Liver (tissue), 9 donors: Measurements from ENCODE around the gene NRG3. TPM values are rescaled to one million over a fixed set of nuclear protein-coding genes. Genes with fewer than 3 reads are reported as not detected.

ENCODE experiments used
- DNase-seq: peaks from one replicate; pipeline ENCODE4 v3.0.0-alpha.2; 2017; ENCODE audit warnings: low spot score
- H3K27ac ChIP-seq, 2 donors: one replicate each; pipeline ENCODE4 v1.7.0; 2013; ENCODE audit warnings: inconsistent platforms in 2 of 2, low read length in 2 of 2, control low read depth in 1 of 2, low read depth in 1 of 2, mild to moderate bottlenecking in 1 of 2
- H3K27me3 ChIP-seq, 4 donors: one replicate each; pipeline versions ENCODE4 v1.6.1 to v1.7.0; 2013; ENCODE audit warnings: low read length in 3 of 4, inconsistent platforms in 1 of 4, mild to moderate bottlenecking in 1 of 4, moderate library complexity in 1 of 4; ENCODE audit not compliant: control insufficient read depth in 4 of 4, insufficient read depth in 4 of 4
- H3K36me3 ChIP-seq, 4 donors: one replicate each; pipeline versions ENCODE4 v1.6.1 to v1.7.0; 2013; ENCODE audit warnings: low read length in 3 of 4, mild to moderate bottlenecking in 3 of 4, low read depth in 1 of 4, moderate library complexity in 1 of 4; ENCODE audit not compliant: control insufficient read depth in 4 of 4, insufficient read depth in 3 of 4
- H3K4me1 ChIP-seq, 4 donors: one replicate each; pipeline versions ENCODE4 v1.6.1 to v1.7.0; 2013; ENCODE audit warnings: low read length in 3 of 4, mild to moderate bottlenecking in 3 of 4, moderate library complexity in 1 of 4; ENCODE audit not compliant: control insufficient read depth in 4 of 4, insufficient read depth in 4 of 4
- H3K4me3 ChIP-seq, 3 donors: one replicate each; pipeline versions ENCODE4 v1.6.1 to v1.7.0; 2013; ENCODE audit warnings: low read length in 3 of 3, control low read depth in 1 of 3, low read depth in 1 of 3, mild to moderate bottlenecking in 1 of 3
- H3K9ac ChIP-seq, 2 donors: one replicate each; pipeline ENCODE4 v1.7.0; 2013; ENCODE audit warnings: low read length in 2 of 2, mild to moderate bottlenecking in 2 of 2, moderate library complexity in 2 of 2, control low read depth in 1 of 2, low read depth in 1 of 2
- H3K9me3 ChIP-seq, 4 donors: one replicate each; pipeline versions ENCODE4 v1.6.1 to v1.7.0; 2013; ENCODE audit warnings: low read length in 3 of 4; ENCODE audit not compliant: control insufficient read depth in 4 of 4
- ATF3 ChIP-seq: IDR thresholded peaks from 2 replicates; pipeline ENCODE4 v1.6.1; 2016; ENCODE audit warnings: antibody characterized with exemption
- CTCF ChIP-seq: fragments of 150-350 bp; IDR thresholded peaks from 2 replicates; pipeline ENCODE4 v1.5.1; 2017; ENCODE audit warnings: improper control_type of control experiment, low read depth, low read length; ENCODE audit not compliant: missing input control
- EGR1 ChIP-seq, 2 donors: IDR thresholded peaks; 2 replicates each; pipeline ENCODE4 v1.6.1; 2016 to 2018; ENCODE audit warnings: antibody characterized with exemption in 2 of 2, low read depth in 2 of 2
- FOXA1 ChIP-seq: IDR thresholded peaks from 2 replicates; pipeline ENCODE4 v1.6.1; 2016; ENCODE audit warnings: antibody characterized with exemption
- HNF4A ChIP-seq, 2 donors: conservative IDR thresholded peaks; 2 replicates each; pipeline ENCODE4 v1.6.1; 2016; ENCODE audit warnings: antibody characterized with exemption in 2 of 2, mild to moderate bottlenecking in 2 of 2
- HNF4G ChIP-seq: IDR thresholded peaks from 2 replicates; pipeline ENCODE4 v1.6.1; 2016; ENCODE audit warnings: antibody characterized with exemption
- JUND ChIP-seq, 2 donors: IDR thresholded peaks; 2 replicates each; pipeline ENCODE4 v1.6.1; 2016; ENCODE audit warnings: antibody characterized with exemption in 2 of 2
- NR2F2 ChIP-seq: IDR thresholded peaks from 2 replicates; pipeline ENCODE4 v1.6.1; 2016; ENCODE audit warnings: antibody characterized with exemption
- RAD21 ChIP-seq, 2 donors: IDR thresholded peaks; 2 replicates each; pipeline ENCODE4 v1.6.1; 2016; ENCODE audit warnings: antibody characterized with exemption in 2 of 2, mild to moderate bottlenecking in 2 of 2
- REST ChIP-seq: IDR thresholded peaks from 2 replicates; pipeline ENCODE4 v1.6.1; 2016; ENCODE audit warnings: antibody characterized with exemption, mild to moderate bottlenecking
- RXRA ChIP-seq, 2 donors: IDR thresholded peaks; 2 replicates each; pipeline ENCODE4 v1.6.1; 2017 to 2018; ENCODE audit warnings: antibody characterized with exemption in 2 of 2, mild to moderate bottlenecking in 1 of 2
- TAF1 ChIP-seq: conservative IDR thresholded peaks from 2 replicates; pipeline ENCODE4 v1.6.1; 2016; ENCODE audit warnings: antibody characterized with exemption, mild to moderate bottlenecking
- ZBTB33 ChIP-seq: IDR thresholded peaks from 2 replicates; pipeline ENCODE4 v1.6.1; 2016; ENCODE audit warnings: antibody characterized with exemption
- WGBS: extraction: QIAGEN DNeasy Blood & Tissue Kit; methylation state at CpG from one replicate; pipeline ENCODE4 v1.1.7; 2013; 5-methylcytosine and 5-hydroxymethylcytosine counted together
- polyA plus RNA-seq, 2 donors: library from polyadenylated mRNA; stranded (reverse) in 1 of 2; unstranded in 1 of 2; fragments of 200-250 nt in 1 of 2; fragments of >200 nt in 1 of 2; fragmentation: Nextera tagmentation in 1 of 2; extraction: Ambion mirVana in 1 of 2; gene quantifications; one replicate each; pipeline versions ENCODE4 v1.2.1 to v1.2.3, GENCODE V29; 2013 to 2015
- total RNA-seq, 2 donors: library from RNA; depleted of rRNA; stranded (reverse); fragments of >200 nt; gene quantifications; one replicate each; pipeline ENCODE4 v1.2.3, GENCODE V29; 2014
- donor health status: healthy.
- donor health status: healthy.
- donor health status: healthy.
- donor health status: healthy.
- donor health status: healthy.

NRG3 gene
- total and polyA plus RNA-seq, 4 donors: 0.24 to 3.7 (median 0.38) TPM

GRCh38 chr10:81882011-81882410 lies 7.0 kb downstream of the NRG3 start:
- Histone ChIP-seq H3K36me3 (no peaks in the 10 kb centered on the region), H3K9ac (no peak overlapping the region), H3K27me3 (peaks cover 0 to 7% (median 3%) of the 10 kb centered on the region in 4 donors), H3K4me1 (no peaks in the 10 kb centered on the region), H3K9me3 (no peaks in the 10 kb centered on the region), H3K4me3 (no peak overlapping the region), H3K27ac (no peak overlapping the region)
- WGBS: 84% methylated on average over 1 of the region's 1 CpG
- no peak for TF ChIP-seq REST
- no peak for DNase-seq

- Histone ChIP-seq H3K4me1 (no peaks in the 10 kb centered on the region), H3K9me3 (no peaks in the 10 kb centered on the region), H3K27me3 (no peaks in the 10 kb centered on the region), H3K27ac (no peak overlapping the region), H3K4me3 (no peak overlapping the region), H3K36me3 (no peaks in the 10 kb centered on the region), H3K9ac (no peak overlapping the region)
- no peak for TF ChIP-seq JUND (IDR thresholded peaks at IDR 0.05)
- no peak for TF ChIP-seq CTCF
- peak in 1 of 2 donors; percentile 8 for TF ChIP-seq RXRA (IDR thresholded peaks at IDR 0.05)
- no peak for DNase-seq
- WGBS: 44% methylated on average over 1 of the region's 1 CpG
Measured at GRCh38 chr10:81884856-81885255, 9.9 kb downstream of the NRG3 start.

GRCh38 chr10:81885491-81885890 lies 10.5 kb downstream of the NRG3 start:
- H3K36me3 ChIP-seq: no peaks in the 10 kb centered on the region
- no peak overlapping the region for H3K9ac ChIP-seq
- TF ChIP-seq ZBTB33 (no peak), FOXA1 (no peak), TAF1 (no peak), EGR1 (IDR thresholded peaks at IDR 0.05; ENCODE audit: low read depth in 2 of 2) (no peak), RAD21 (IDR thresholded peaks at IDR 0.05) (no peak), RXRA (IDR thresholded peaks at IDR 0.05) (no peak), HNF4G (no peak), CTCF (no peak), HNF4A (conservative IDR thresholded peaks at IDR 0.05) (no peak), REST (no peak), ATF3 (no peak), NR2F2 (no peak)
- no peaks in the 10 kb centered on the region for H3K9me3 ChIP-seq
- no peaks in the 10 kb centered on the region for H3K4me1 ChIP-seq
- H3K27ac ChIP-seq: no peak overlapping the region
- no peak overlapping the region for H3K4me3 ChIP-seq
- no peak for DNase-seq
- WGBS: 80% methylated on average over 2 of the region's 2 CpGs
- H3K27me3 ChIP-seq: no peaks in the 10 kb centered on the region
